Aorta (tissue), 5 donors: ENCODE data around the gene MAML3. TPM values are rescaled to one million over a fixed set of nuclear protein-coding genes. Genes with fewer than 3 reads are reported as not detected.

Experiments
- ATAC-seq: fragments of 200-7000 bp; cut with Tn5 transposase; one replicate; pipeline ENCODE4 v1.9.1; 2022; ENCODE audit warnings: moderate library complexity; ENCODE audit not compliant: low FRiP score
- DNase-seq, 2 donors: peaks; one replicate each; pipeline ENCODE4 v3.0.0-alpha.2; 2020
- H3K27ac ChIP-seq, 2 donors: one replicate each; pipeline ENCODE4 v1.5.1; 2013; ENCODE audit warnings: low read length in 2 of 2, mild to moderate bottlenecking in 2 of 2, moderate library complexity in 2 of 2, control low read depth in 1 of 2, inconsistent platforms in 1 of 2, low read depth in 1 of 2
- H3K27me3 ChIP-seq, 2 donors: one replicate each; pipeline ENCODE4 v1.6.1; 2013; ENCODE audit warnings: control low read depth in 1 of 2, low read length in 1 of 2, mild to moderate bottlenecking in 1 of 2, moderate library complexity in 1 of 2; ENCODE audit not compliant: insufficient read depth in 2 of 2, control insufficient read depth in 1 of 2
- H3K36me3 ChIP-seq, 2 donors: one replicate each; pipeline ENCODE4 v1.6.1; 2013; ENCODE audit warnings: control low read depth in 1 of 2, low read length in 1 of 2, mild to moderate bottlenecking in 1 of 2; ENCODE audit not compliant: insufficient read depth in 2 of 2, control insufficient read depth in 1 of 2
- H3K4me1 ChIP-seq, 2 donors: one replicate each; pipeline ENCODE4 v1.6.1; 2013; ENCODE audit warnings: low read length in 2 of 2, control low read depth in 1 of 2, mild to moderate bottlenecking in 1 of 2, moderate library complexity in 1 of 2; ENCODE audit not compliant: insufficient read depth in 2 of 2, control insufficient read depth in 1 of 2
- H3K4me3 ChIP-seq, 2 donors: one replicate each; pipeline ENCODE4 v1.5.1; 2013; ENCODE audit warnings: low read length in 2 of 2, control low read depth in 1 of 2, mild to moderate bottlenecking in 1 of 2
- H3K9me3 ChIP-seq: one replicate; pipeline ENCODE4 v1.6.1; 2013; ENCODE audit warnings: mild to moderate bottlenecking, low read length; ENCODE audit not compliant: control insufficient read depth
- WGBS, 2 donors: extraction: QIAGEN DNeasy Blood & Tissue Kit; methylation state at CpG; one replicate each; pipeline ENCODE4 v1.1.7; 2013; 5-methylcytosine and 5-hydroxymethylcytosine counted together
- intact Hi-C, 2 donors: fragments of 100-400 bp; cut with DNase I; formaldehyde crosslinking; loops; one replicate each; pipeline versions ENCODE4 v1.14.2 to v1.15.0; 2022
- polyA plus RNA-seq, 2 donors: library from polyadenylated mRNA; stranded (reverse); fragments of 200-250 nt; gene quantifications; one replicate each; pipeline ENCODE4 v1.2.3, GENCODE V29; 2013
- total RNA-seq, 2 donors: library from RNA; stranded (reverse); fragmentation: NEBNext Ultra II Directional; extraction: Animal tissue kit (Norgen Biotek cat#: 25700); gene quantifications; one replicate each; pipeline ENCODE4 v1.2.1, GENCODE V29; 2021
- donor health status: healthy with polysubstance abuse.
- donor health status: Bipolar disorder and iron deficiency.
- donor health status: DM: no; HTN: no; CAD: no.
- donor health status: DM: no; HTN: no; CAD: no.
- donor health status: DM: yes; HTN: yes; CAD: no.

The MAML3 gene
- total and polyA plus RNA-seq, 4 donors, result 0.79 to 10.5 (median 4.9) TPM

DNA sequence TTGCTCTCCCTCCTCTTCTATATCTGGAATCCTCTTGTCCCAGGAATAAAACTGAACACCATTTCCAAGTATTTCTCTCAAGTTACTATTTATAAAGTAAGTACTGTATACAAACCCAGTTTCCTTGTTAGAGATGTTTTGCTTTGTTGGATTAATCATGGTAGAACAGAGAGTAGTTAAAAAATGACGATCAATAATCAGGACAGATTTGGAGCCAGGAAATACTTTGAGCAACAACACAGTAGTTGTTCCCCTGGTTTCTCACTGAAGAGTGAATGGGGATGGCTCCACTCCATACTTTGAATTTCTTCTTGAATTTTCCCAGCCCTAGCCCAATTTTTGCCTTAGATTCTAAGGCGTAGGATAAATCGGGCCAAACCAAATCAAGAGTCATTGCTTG is 467.0 kb downstream of the MAML3 start:
- H3K4me1 ChIP-seq, result peaks cover 2 to 10% of the 10 kb centered on the region in 2 donors
- ATAC-seq (peak; percentile 5), DNase-seq (no peak)
- H3K27me3 ChIP-seq, result no peaks in the 10 kb centered on the region
- 3 to 9% methylated on average over 3 of the region's 3 CpGs for WGBS, 2 donors
- H3K9me3 ChIP-seq, result no peaks in the 10 kb centered on the region
- intact Hi-C loops, result no loop called here
- no peak overlapping the region for H3K4me3 ChIP-seq
- peak overlapping the region; percentile 26 to 85 for H3K27ac ChIP-seq
- no peaks in the 10 kb centered on the region for H3K36me3 ChIP-seq

DNA sequence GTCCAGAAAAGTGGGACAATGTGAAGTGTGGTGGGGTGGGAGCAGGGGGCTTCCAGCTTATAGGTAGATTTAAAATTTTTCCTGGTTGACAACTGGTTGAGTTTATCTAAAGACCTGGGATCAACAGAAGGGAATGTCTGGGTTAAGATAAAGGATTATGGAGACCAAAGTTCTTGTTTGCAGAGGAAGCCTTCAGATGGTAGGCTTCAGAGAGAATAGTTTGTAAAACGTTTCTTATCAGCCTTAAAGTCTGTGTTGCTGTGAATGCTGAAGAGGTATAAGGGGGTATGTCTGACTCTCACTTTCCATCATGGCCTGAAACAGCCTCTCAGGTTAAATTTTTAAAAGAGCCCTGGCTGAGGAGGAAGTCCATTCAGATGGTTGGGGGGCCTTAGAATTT is 467.9 kb downstream of the MAML3 start:
- no peaks in the 10 kb centered on the region for H3K27me3 ChIP-seq
- H3K36me3 ChIP-seq, result no peaks in the 10 kb centered on the region
- intact Hi-C loops, result no loop called here
- DNase-seq (no peak), ATAC-seq (no peak)
- H3K27ac ChIP-seq, result peak overlapping the region in 1 of 2 donors; percentile 85
- no peak overlapping the region for H3K4me3 ChIP-seq
- WGBS, 2 donors, result 8 to 25% methylated on average over 1 of the region's 1 CpG
- no peaks in the 10 kb centered on the region for H3K9me3 ChIP-seq
- peaks cover 2 to 10% of the 10 kb centered on the region in 2 donors for H3K4me1 ChIP-seq

DNA sequence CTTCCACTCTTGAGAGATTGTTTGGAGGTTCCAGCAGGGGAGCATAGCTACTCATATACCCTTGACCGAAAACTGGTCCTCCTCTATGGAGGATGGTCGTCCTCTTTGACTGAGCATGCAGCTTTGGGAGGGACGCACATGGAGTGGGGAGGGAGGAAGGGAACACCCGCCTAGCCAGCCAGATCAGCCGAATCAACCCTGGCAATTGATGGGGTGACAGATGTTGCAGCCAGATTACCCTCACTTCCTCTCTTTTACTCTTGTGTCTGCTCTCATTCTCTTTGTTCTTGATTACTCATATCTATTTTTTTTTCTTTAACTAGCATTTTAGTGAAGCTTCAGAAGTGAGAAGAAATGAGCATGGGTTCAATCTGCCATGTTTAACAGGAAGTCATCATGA is 468.8 kb downstream of the MAML3 start:
- H3K4me1 ChIP-seq, result peaks cover 2 to 10% of the 10 kb centered on the region in 2 donors
- no peak overlapping the region for H3K4me3 ChIP-seq
- H3K27me3 ChIP-seq, result no peaks in the 10 kb centered on the region
- WGBS, 2 donors, result 97 to 100% methylated on average over 5 of the region's 5 CpGs
- intact Hi-C loops, result no loop called here
- no peak overlapping the region for H3K27ac ChIP-seq
- DNase-seq (no peak), ATAC-seq (no peak)
- H3K36me3 ChIP-seq, result no peaks in the 10 kb centered on the region
- H3K9me3 ChIP-seq, result no peaks in the 10 kb centered on the region

DNA sequence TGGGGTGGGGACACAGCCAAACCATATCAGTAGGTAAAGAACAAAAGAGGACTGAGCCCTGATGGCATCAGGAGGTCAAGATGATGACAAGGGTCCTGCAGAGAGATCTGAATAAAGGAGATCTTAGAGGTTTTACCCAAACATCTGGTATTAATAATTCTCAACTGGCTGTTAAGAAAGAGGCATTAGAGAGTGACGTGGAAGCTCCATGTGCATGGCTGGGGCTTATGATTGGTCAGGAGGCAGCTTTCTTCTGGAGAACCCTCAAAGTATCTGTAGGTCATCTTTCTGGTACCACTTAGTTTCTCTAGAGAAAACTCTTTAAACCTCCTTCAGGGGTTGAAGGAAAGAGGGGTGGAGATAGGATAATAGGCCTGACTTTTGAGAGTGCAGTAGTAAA is 469.6 kb downstream of the MAML3 start:
- peaks cover 0 to 4% of the 10 kb centered on the region in 2 donors for H3K36me3 ChIP-seq
- no peak overlapping the region for H3K27ac ChIP-seq
- H3K9me3 ChIP-seq, result no peaks in the 10 kb centered on the region
- WGBS, 2 donors, result 86 to 92% methylated on average over 1 of the region's 1 CpG
- DNase-seq (no peak), ATAC-seq (no peak)
- no peaks in the 10 kb centered on the region for H3K27me3 ChIP-seq
- intact Hi-C loops, result no loop called here
- peaks cover 2 to 10% of the 10 kb centered on the region in 2 donors for H3K4me1 ChIP-seq
- no peak overlapping the region for H3K4me3 ChIP-seq

DNA sequence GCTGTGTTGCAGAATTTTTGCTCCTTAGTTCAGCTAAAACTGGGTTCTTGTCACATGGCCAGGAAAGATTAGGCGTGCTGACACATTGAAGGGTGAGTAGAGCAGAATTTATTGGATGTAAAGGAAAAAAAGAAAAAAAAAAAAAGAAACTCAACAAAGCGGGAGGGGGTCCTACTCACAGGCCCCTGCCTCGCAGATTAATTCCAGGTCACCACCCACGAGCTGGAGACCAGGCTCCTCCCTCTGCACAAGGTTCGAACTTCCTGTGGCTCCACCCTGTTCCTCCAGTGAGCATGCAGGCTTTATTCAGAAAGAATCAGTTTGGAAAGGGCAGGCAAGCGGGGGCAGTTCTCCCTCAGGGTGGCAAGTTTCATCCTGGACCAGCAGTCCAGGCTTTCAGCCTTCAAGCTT is 471.2 kb downstream of the MAML3 start:
- no peak for ATAC-seq
- no peak overlapping the region for H3K27ac ChIP-seq

DNA sequence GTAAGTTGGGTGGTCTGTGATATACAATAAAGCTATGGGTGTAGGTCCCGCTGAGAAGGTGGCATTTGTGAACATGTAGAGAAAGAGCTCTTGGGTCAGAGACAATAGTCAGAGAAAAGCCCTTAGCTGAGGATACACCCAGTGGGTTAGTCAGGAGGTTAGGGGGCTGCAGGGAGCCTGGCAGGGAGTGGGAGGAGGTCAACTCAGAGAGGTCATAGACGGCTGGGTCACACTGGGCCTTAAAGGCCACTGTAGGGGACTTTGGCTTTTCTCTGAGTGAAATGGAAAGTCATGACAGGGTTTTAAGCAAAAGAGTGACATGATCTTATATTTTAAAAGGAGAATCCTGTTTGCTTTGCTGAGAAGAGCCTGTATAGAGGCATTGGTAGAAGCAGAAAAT is 471.7 kb downstream of the MAML3 start:
- DNase-seq, result no peak
- intact Hi-C loops, result no loop called here
- peaks cover 2 to 7% of the 10 kb centered on the region in 2 donors for H3K4me1 ChIP-seq
- H3K36me3 ChIP-seq, result peaks cover 4% of the 10 kb centered on the region in 2 donors
- H3K9me3 ChIP-seq, result no peaks in the 10 kb centered on the region
- ATAC-seq, result no peak
- no peak overlapping the region for H3K27ac ChIP-seq
- H3K27me3 ChIP-seq, result no peaks in the 10 kb centered on the region
- H3K4me3 ChIP-seq, result no peak overlapping the region
- 69 to 75% methylated on average over 2 of the region's 2 CpGs for WGBS, 2 donors

More for the DNA sequence above, 471.2 kb downstream of the MAML3 start:
- H3K36me3 ChIP-seq, result peaks cover 4% of the 10 kb centered on the region in 2 donors
- no peak overlapping the region for H3K4me3 ChIP-seq
- H3K9me3 ChIP-seq, result no peaks in the 10 kb centered on the region
- peaks cover 2 to 10% of the 10 kb centered on the region in 2 donors for H3K4me1 ChIP-seq
- WGBS, 2 donors, result 20 to 23% methylated on average over 6 of the region's 6 CpGs
- intact Hi-C loops, result no loop called here
- no peak for DNase-seq
- no peaks in the 10 kb centered on the region for H3K27me3 ChIP-seq

DNA sequence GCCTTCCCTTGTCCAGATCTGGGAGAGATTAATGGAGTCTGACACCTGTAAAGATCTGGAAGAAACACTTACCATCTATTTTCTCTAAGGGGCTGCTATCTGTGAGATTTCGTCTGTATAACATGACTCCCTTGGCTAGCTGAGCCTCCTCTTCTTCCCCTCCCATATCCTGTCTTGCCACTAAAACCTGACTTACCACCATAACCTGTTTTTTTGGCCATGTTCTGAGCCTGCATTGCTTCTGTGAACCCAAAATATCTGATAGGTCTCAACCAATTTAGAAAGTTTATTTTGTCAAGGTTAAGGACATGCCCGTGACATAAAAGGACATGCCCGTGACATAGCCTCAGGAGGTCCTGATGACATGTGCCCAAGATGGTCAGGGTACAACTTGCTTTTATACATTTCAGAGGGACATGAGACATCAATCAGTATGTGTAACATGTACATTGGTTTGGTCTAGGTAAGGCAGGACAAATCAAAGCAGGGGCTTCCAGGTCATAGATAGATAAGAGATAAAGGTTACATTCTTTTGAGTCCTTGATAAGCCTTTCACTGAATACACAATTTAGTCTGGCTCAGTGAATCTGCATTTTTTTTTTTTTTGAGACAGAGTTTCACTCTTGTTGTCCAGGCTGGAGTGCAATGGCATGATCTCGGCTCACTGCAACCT is 476.9 kb downstream of the MAML3 start:
- ATAC-seq (no peak), DNase-seq (no peak)
- Histone ChIP-seq H3K4me3 (no peak overlapping the region), H3K9me3 (no peaks in the 10 kb centered on the region), H3K27ac (no peak overlapping the region), H3K27me3 (no peaks in the 10 kb centered on the region), H3K36me3 (peaks cover 4 to 7% of the 10 kb centered on the region in 2 donors), H3K4me1 (no peaks in the 10 kb centered on the region)
- intact Hi-C loops, result no loop called here
- 89 to 92% methylated on average over 4 of the region's 4 CpGs for WGBS, 2 donors

DNA sequence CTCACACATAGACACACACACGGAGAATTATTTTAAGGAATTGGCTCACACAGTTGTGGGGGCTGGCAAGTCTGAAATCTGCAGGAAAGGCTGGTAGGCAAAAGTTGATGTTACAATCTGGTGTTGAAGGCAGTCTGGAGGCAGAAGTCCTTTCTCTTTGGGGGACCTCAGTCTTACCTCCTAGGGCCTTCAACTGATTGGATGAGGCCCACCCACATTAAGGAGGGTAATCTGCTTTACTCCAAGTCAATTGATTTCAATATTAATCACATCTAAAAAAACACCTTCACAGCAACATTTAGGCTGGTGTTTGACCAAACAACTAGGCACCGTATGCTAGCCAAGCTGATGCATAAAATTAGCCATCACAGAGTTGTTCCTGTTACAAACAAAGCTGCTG is 477.6 kb downstream of the MAML3 start:
- Histone ChIP-seq H3K27me3 (no peaks in the 10 kb centered on the region), H3K9me3 (no peaks in the 10 kb centered on the region), H3K27ac (no peak overlapping the region), H3K4me3 (no peak overlapping the region), H3K36me3 (peaks cover 4 to 7% of the 10 kb centered on the region in 2 donors), H3K4me1 (no peaks in the 10 kb centered on the region)
- 55 to 56% methylated on average over 2 of the region's 2 CpGs for WGBS, 2 donors
- DNase-seq (no peak), ATAC-seq (no peak)
- intact Hi-C loops, result no loop called here

DNA sequence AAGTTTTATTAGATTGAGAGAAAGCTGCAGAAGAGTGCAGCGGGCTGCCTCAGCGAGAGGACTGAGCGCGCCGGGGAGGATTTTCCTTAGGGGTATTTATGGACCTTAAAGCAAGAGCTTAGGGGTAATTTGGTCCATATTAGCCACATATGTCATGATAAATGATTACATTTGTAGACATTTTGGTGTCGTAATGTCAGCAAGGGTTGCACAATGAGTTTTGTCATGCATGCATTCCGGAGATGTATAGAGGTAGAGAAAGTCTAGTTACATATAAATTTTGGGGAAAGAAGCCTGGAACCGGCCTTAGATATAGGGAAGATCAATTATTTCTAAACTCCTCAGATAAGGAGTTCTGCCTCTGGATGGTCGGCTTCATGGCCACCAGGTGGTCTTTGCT is 478.3 kb downstream of the MAML3 start:
- WGBS, 2 donors, result 91 to 96% methylated on average over 9 of the region's 9 CpGs
- Histone ChIP-seq H3K4me3 (no peak overlapping the region), H3K27ac (no peak overlapping the region), H3K36me3 (peaks cover 4 to 7% of the 10 kb centered on the region in 2 donors), H3K4me1 (no peaks in the 10 kb centered on the region), H3K27me3 (no peaks in the 10 kb centered on the region), H3K9me3 (no peaks in the 10 kb centered on the region)
- intact Hi-C loops, result no loop called here
- DNase-seq (no peak), ATAC-seq (no peak)
